K562 treated with DMSO at 1 percent for 12 hours (cell line): ENCODE results near the gene SLC35G6. TPM values are rescaled to one million over a fixed set of nuclear protein-coding genes. Genes with fewer than 3 reads are reported as not detected.

Experiments used
- total RNA-seq: library from RNA; unstranded; fragments of 300-600 nt; gene quantifications from 2 replicates; pipeline ENCODE4 v1.2.3, GENCODE V29; 2022; ENCODE audit not compliant: insufficient read depth

Gene SLC35G6
- total RNA-seq = not detected in 2 replicates

DNA sequence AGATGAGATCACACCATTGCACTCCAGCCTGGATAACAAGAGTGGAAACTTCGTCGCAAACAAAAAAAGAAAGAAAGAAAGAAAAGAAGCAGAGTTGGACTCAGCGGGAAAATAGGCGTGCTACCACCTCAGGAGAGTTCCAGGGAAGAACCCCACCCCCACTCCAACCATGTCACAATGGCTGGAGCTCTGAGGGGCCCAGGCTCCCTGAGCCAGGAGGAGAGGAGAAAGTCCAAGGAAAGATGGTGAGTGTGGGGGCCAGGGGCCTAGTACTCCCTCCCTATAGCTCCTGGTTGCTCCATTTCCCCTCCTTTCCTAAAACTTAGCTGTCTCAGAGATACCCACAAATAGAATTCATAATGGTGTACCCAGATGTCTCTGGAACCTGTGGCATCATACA lies at the start of gene SLC35G6:
TSS of gene SLC35G6 (plus strand) at position 172 of the 400 bp plus-strand sequence. CDS start at position 243, 71 bp downstream.

DNA sequence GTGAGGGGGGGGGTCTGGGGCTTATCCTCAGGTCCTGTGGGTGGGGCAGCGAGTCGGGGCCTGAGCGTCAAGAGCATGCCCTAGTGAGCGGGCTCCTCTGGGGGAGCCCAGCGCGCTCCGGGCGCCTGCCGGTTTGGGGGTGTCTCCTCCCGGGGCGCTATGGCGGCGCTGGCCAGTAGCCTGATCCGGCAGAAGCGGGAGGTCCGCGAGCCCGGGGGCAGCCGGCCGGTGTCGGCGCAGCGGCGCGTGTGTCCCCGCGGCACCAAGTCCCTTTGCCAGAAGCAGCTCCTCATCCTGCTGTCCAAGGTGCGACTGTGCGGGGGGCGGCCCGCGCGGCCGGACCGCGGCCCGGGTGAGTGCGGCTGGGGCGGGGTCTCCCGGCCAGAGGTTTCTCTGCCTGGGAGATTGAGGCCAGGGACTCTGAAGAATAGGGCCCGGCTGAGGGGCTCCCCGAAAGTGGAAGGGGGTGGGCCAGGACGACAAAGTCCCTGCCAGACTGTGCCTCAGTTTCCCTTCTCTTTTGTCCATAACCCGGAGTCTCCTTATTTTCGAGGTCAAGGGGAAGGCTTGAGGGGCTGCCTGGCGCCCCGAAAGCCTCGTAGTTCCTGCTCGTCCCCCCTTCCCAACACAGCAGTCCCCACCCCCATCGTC lies 41.7 kb upstream of the SLC35G6 start, which contains the start of gene FGF11:
TSS of gene FGF11 (plus strand) at position 51 of the 651 bp plus-strand sequence. CDS start at position 160, 109 bp downstream.

DNA sequence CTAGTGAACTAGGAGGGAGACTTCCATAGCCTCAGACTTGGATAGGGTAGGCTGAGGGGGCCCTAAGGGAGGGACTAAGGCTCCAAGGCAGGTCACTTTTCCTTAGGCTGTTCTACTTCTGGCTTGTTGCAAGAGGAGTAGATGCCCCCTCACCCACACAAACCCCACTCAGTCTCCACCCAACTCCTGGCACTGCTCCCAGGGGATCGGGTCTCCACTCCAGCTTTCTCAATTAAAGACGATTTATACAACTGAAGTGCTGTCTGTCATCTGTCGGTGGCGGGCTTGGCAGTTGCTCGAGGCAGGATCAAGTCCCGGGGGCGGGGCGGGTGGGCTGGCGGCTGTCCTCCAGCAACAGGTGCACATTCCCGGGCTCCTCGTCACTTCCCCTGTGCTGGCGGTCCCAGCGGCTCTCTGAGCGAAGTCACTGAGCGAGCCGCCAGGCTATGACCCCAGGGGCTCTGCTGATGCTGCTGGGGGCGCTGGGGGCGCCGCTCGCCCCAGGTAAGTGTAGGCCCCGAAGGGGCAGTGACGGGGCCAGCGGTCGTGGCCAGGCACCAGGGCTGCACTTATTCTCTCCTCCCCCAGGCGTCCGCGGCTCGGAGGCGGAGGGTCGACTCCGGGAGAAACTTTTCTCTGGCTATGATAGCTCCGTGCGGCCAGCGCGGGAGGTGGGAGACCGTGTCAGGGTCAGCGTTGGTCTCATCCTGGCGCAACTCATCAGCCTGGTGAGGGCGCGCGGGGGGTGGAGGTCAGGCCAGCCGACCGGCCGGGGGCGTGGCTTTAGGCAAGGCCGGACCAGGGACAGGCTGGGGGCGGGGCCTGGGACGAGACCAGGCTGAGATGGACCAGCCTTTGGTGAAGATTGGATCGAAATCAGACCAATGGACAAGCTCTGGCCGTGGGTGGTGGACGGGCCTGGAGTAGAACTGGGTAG lies 36.3 kb upstream of the SLC35G6 start, which contains the start of gene CHRNB1:
TSS of gene CHRNB1 (plus strand) at position 380 of the 937 bp plus-strand sequence. CDS start at position 447, 67 bp downstream.

DNA sequence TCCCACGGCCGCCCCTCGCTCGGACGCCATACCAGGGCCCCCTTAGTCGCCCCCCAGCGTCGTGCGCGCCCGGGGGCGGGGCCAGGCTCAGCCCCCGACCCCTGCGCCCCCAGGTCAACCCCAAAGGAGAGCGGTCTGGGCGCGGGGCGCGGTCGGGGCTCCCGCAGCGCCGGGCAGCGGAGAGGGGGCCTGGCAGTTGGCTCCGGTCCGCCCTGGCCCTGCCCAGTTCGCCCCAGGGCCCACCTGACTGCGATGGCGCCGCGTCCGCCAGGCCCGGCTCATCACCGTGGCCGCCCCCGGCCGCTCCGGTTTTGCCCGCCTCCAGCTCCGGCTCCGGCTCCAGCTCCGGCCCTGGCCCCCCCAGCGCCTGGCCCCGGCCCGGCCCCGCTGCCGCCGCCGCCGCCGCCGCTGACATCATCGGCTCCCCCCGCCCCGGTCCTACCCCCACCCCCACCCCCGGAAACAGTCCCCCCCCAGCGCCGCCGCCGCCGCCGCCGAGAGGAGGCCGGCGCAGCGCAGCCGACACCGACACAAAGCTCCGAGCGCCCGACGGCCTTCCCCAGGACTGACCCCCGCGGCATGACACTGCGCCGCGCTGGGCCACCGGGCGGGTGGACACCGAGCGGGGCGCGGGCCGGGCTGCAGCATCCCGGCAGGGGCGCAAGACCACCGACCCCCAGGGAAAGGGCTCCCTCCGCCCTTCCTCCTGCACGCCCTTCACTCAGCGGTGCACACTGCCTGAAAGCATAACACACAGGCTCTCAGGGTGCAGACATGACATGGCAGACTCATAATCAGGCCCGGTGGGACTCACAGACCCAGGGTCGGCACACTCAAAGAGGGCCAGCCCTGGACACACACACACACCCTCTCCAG lies 1.8 kb upstream of the SLC35G6 start, which contains the start of gene ZBTB4:
TSS of gene ZBTB4 (minus strand) at position 419 of the 876 bp plus-strand sequence. CDS start 12,830 bp downstream, outside the sequence.

DNA sequence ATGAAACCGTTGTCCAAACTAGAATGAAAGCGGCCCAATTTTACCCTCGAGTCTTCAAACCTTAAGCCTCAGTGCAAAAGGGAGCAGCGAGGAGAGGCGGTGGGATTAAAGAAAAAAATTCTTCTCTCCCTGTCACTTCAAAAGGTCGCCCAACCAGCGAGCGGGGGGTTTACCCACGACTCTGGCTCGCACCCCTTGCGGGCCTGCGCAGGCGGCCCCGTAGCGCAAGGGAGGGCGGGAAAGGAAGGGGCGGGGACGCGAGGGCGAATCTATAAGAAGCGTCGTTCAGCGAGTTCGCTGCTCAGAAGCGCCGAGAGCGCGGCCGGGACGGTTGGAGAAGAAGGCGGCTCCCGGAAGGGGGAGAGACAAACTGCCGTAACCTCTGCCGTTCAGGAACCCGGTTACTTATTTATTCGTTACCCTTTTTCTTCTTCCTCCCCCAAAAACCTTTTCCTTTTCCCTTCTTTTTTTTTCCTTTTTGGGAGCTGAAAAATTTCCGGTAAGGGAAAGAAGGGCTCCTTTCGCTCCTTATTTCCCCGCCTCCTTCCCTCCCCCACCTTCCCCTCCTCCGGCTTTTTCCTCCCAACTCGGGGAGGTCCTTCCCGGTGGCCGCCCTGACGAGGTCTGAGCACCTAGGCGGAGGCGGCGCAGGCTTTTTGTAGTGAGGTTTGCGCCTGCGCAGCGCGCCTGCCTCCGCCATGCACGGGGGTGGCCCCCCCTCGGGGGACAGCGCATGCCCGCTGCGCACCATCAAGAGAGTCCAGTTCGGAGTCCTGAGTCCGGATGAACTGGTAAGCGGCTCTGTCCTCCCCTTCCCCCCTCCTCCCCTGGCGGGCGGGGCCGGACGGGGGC lies 3.0 kb downstream of the SLC35G6 start, which contains the start of gene POLR2A:
TSS of gene POLR2A (plus strand) at position 300 of the 852 bp plus-strand sequence.

Other genes starting within 250 kb of the SLC35G6 start
- 32.1 and 61.1 TPM in 2 replicates for gene DVL2, start 246.9 kb upstream of the SLC35G6 start, total RNA-seq
- 23.0 and 29.8 TPM in 2 replicates for gene PHF23, start 242.0 kb upstream of the SLC35G6 start, total RNA-seq
- gene GABARAP, start 239.0 kb upstream of the SLC35G6 start, total RNA-seq = 233 and 263 TPM in 2 replicates
- 60.4 and 70.5 TPM in 2 replicates for gene CTDNEP1, start 229.7 kb upstream of the SLC35G6 start, total RNA-seq
- gene ELP5, start 229.2 kb upstream of the SLC35G6 start, total RNA-seq = 55.2 and 59.1 TPM in 2 replicates
- 15.9 and 34.5 TPM in 2 replicates for gene CLDN7, start 219.0 kb upstream of the SLC35G6 start, total RNA-seq
- not detected in 2 replicates for gene SLC2A4, start 199.7 kb upstream of the SLC35G6 start, total RNA-seq
- not detected in 2 replicates for gene YBX2, start 186.8 kb upstream of the SLC35G6 start, total RNA-seq
- 279 and 294 TPM in 2 replicates for gene EIF5A, start 173.8 kb upstream of the SLC35G6 start, total RNA-seq
- 43.1 and 74.6 TPM in 2 replicates for gene GPS2, start 166.1 kb upstream of the SLC35G6 start, total RNA-seq
- gene NEURL4, start 152.1 kb upstream of the SLC35G6 start, total RNA-seq = 7.2 and 16.1 TPM in 2 replicates
- gene ACAP1, start 144.9 kb upstream of the SLC35G6 start, total RNA-seq = 2.4 and 3.7 TPM in 2 replicates
- gene KCTD11, start 129.3 kb upstream of the SLC35G6 start, total RNA-seq = 4.2 and 6.3 TPM in 2 replicates
- gene TMEM95, start 126.3 kb upstream of the SLC35G6 start, total RNA-seq = not detected in 2 replicates
- 4.7 and 6.0 TPM in 2 replicates for gene TNK1, start 100.4 kb upstream of the SLC35G6 start, total RNA-seq
- 7.2 and 9.4 TPM in 2 replicates for gene PLSCR3, start 86.9 kb upstream of the SLC35G6 start, total RNA-seq
- gene TMEM256, start 77.3 kb upstream of the SLC35G6 start, total RNA-seq = 43.4 and 76.9 TPM in 2 replicates
- 4.4 and 13.0 TPM in 2 replicates for gene NLGN2, start 73.6 kb upstream of the SLC35G6 start, total RNA-seq
- not detected in 2 replicates for gene SPEM1, start 61.1 kb upstream of the SLC35G6 start, total RNA-seq
- gene SPEM2, start 55.8 kb upstream of the SLC35G6 start, total RNA-seq = not detected in 2 replicates
- not detected in 2 replicates for gene SPEM3, start 52.6 kb upstream of the SLC35G6 start, total RNA-seq
- gene TMEM102, start 46.0 kb upstream of the SLC35G6 start, total RNA-seq = 12.3 and 12.6 TPM in 2 replicates
- gene FGF11, start 41.9 kb upstream of the SLC35G6 start, total RNA-seq = 3.8 and 6.1 TPM in 2 replicates
- 10.1 and 10.9 TPM in 2 replicates for gene CHRNB1, start 36.4 kb upstream of the SLC35G6 start, total RNA-seq
- gene ZBTB4, start 1.8 kb upstream of the SLC35G6 start, total RNA-seq = 1.2 and 5.1 TPM in 2 replicates
- 19.1 and 87.4 TPM in 2 replicates for gene POLR2A, start 2.9 kb downstream of the SLC35G6 start, total RNA-seq
- gene TNFSF12, start 67.6 kb downstream of the SLC35G6 start, total RNA-seq = 0.73 TPM in 1 of 2 replicates, not detected in the other
- 2.0 TPM in 1 of 2 replicates, not detected in the other for gene TNFSF13, start 77.3 kb downstream of the SLC35G6 start, total RNA-seq
- 34.6 and 35.9 TPM in 2 replicates for gene SENP3, start 80.5 kb downstream of the SLC35G6 start, total RNA-seq
- gene CD68, start 98.2 kb downstream of the SLC35G6 start, total RNA-seq = 29.0 and 33.7 TPM in 2 replicates
- gene MPDU1, start 102.4 kb downstream of the SLC35G6 start, total RNA-seq = 58.4 and 59.6 TPM in 2 replicates
- gene SOX15, start 108.6 kb downstream of the SLC35G6 start, total RNA-seq = 2.3 and 5.6 TPM in 2 replicates
- 43.7 and 60.0 TPM in 2 replicates for gene FXR2, start 133.5 kb downstream of the SLC35G6 start, total RNA-seq
- 61.5 and 61.6 TPM in 2 replicates for gene SAT2, start 146.4 kb downstream of the SLC35G6 start, total RNA-seq
- gene SHBG, start 148.7 kb downstream of the SLC35G6 start, total RNA-seq = not detected in 2 replicates
- 1.7 and 4.2 TPM in 2 replicates for gene ATP1B2, start 169.5 kb downstream of the SLC35G6 start, total RNA-seq
- 5.9 and 6.0 TPM in 2 replicates for gene TP53, start 206.0 kb downstream of the SLC35G6 start, total RNA-seq
- gene WRAP53, start 207.0 kb downstream of the SLC35G6 start, total RNA-seq = 40.5 and 46.5 TPM in 2 replicates
- not detected in 2 replicates for gene EFNB3, start 223.8 kb downstream of the SLC35G6 start, total RNA-seq
- gene DNAH2, start 236.3 kb downstream of the SLC35G6 start, total RNA-seq = not detected in 2 replicates